ENCODE data around the gene QPCTL. TPM values are rescaled to one million over a fixed set of nuclear protein-coding genes. Genes with fewer than 3 reads are reported as not detected.

QPCTL gene
- total RNA-seq, result 16.7 and 26.0 TPM in 2 replicates

GRCh38 chr19:45692187-45693105, at the start of gene QPCTL:
Gene QPCTL (plus strand): TSS chr19:45692666. CDS start chr19:45692704, 38 bp downstream.

GRCh38 chr19:45667620-45668341, 24.7 kb upstream of the QPCTL start, which contains the start of gene GIPR:
Gene GIPR (plus strand): TSS chr19:45668221. CDS start chr19:45669521, 1,300 bp downstream.

GRCh38 chr19:45691516-45692186, 815 bp upstream of the QPCTL start, which contains the start of gene SNRPD2:
Gene SNRPD2 (minus strand): TSS chr19:45691953. CDS start chr19:45691888, 65 bp downstream.

GRCh38 chr19:45730368-45731288, 38.2 kb downstream of the QPCTL start, which contains the start of gene FBXO46:
Gene FBXO46 (minus strand): TSS chr19:45730896. CDS start chr19:45713495, 17,401 bp downstream.

GRCh38 chr19:45733160-45733810, 40.8 kb downstream of the QPCTL start, which contains the start of gene MEIOSIN:
Gene MEIOSIN (plus strand): TSS chr19:45733439. CDS start chr19:45735377, 1,938 bp downstream.

Other genes starting within 250 kb of the QPCTL start
- 0.15 and 0.32 TPM in 2 replicates for gene FOSB, start 224.7 kb upstream of the QPCTL start, total RNA-seq
- gene RTN2, start 195.6 kb upstream of the QPCTL start, total RNA-seq, result 8.4 and 21.1 TPM in 2 replicates
- 1.4 and 1.9 TPM in 2 replicates for gene PPM1N, start 194.2 kb upstream of the QPCTL start, total RNA-seq
- gene VASP, start 185.2 kb upstream of the QPCTL start, total RNA-seq, result 135 and 170 TPM in 2 replicates
- gene OPA3, start 107.9 kb upstream of the QPCTL start, total RNA-seq, result 4.5 and 5.6 TPM in 2 replicates
- gene GPR4, start 90.5 kb upstream of the QPCTL start, total RNA-seq, result 1.5 and 4.2 TPM in 2 replicates
- gene EML2, start 53.3 kb upstream of the QPCTL start, total RNA-seq, result 17.5 and 37.1 TPM in 2 replicates
- 0.15 TPM in 1 of 2 replicates, not detected in the other for gene GIPR, start 24.4 kb upstream of the QPCTL start, total RNA-seq
- 461 and 713 TPM in 2 replicates for gene SNRPD2, start 713 bp upstream of the QPCTL start, total RNA-seq
- gene FBXO46, start 38.2 kb downstream of the QPCTL start, total RNA-seq, result 4.3 and 5.5 TPM in 2 replicates
- not detected in 2 replicates for gene MEIOSIN, start 40.8 kb downstream of the QPCTL start, total RNA-seq
- gene SIX5, start 76.6 kb downstream of the QPCTL start, total RNA-seq, result 4.9 and 5.8 TPM in 2 replicates
- gene DMPK, start 89.8 kb downstream of the QPCTL start, total RNA-seq, result 5.5 and 6.5 TPM in 2 replicates
- 18.5 and 20.1 TPM in 2 replicates for gene DMWD, start 100.2 kb downstream of the QPCTL start, total RNA-seq
- gene RSPH6A, start 122.6 kb downstream of the QPCTL start, total RNA-seq, result 0.15 TPM in 1 of 2 replicates, not detected in the other
- gene SYMPK, start 170.5 kb downstream of the QPCTL start, total RNA-seq, result 23.1 and 32.1 TPM in 2 replicates
- gene FOXA3, start 171.7 kb downstream of the QPCTL start, total RNA-seq, result under 0.01 TPM in 1 of 2 replicates, not detected in the other
- 21.1 and 22.2 TPM in 2 replicates for gene IRF2BP1, start 193.5 kb downstream of the QPCTL start, total RNA-seq
- 1.1 and 1.6 TPM in 2 replicates for gene MYPOP, start 209.9 kb downstream of the QPCTL start, total RNA-seq
- gene NANOS2, start 222.1 kb downstream of the QPCTL start, total RNA-seq, result not detected in 2 replicates

Data from epithelial cell of umbilical artery (primary cell).